GM12891 (cell line): Measurements from ENCODE around the gene PTPRG.

Source experiments
- POLR2AphosphoS5 ChIP-seq: IDR thresholded peaks from 2 replicates; pipeline ENCODE4 v1.6.1; 2011; ENCODE audit warnings: low read depth, low read length, control low read depth
- TAF1 ChIP-seq: IDR thresholded peaks from 2 replicates; pipeline ENCODE4 v1.6.1; 2011; ENCODE audit warnings: low read depth, low read length, control low read depth

DNA sequence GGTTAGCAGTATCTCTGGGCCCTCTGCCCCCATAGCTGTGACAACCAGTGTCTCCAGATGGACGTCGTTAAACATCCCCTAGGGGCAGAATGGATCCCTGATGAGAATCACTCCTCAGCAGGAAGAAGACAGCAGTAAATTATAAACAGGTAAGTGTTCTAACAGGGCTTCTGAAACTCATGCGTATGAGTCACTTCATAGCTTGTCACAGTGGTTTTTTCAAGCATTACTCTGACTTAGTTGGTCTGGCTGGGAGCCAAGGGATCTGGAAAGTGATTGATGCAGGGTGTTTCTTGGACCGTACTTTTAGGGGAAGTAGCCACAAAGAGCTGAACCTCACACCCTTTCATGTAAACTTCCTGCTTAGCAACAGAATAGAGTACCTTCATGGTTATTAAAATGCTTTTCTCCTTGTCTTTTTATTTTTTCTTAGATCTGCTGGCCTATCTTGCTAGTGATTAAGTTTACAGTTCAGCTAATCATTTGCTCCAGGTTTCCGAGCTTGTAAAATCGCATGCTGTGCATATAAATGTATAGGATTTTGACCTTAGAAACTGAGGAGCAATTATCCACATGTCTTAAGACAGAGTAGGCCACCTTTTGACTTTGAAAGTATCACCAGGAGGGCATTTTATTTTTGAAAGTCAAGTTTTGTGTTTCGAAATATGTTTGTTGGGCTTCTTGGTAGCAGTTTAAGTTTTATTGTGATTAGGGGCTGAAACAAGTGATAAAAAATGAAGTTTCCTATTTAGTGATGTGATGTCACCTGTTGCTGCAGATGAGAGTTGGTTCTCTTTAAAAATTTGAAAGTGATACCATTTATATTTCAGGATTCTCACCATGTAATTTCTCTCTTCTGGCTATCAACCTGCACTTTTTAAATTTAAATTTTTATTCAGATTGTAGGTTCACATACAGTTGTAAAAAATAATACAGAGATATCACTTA lies 333.9 kb downstream of the PTPRG start:
- TF ChIP-seq POLR2AphosphoS5 (no peak), TAF1 (no peak)
